ENCODE data around the gene GLG1.
"Not testable (repeated sequence)": the region's sequence is repeated elsewhere in the genome, so short reads cannot be mapped to it uniquely, and the experiment has no call there.

GLG1 gene

DNA sequence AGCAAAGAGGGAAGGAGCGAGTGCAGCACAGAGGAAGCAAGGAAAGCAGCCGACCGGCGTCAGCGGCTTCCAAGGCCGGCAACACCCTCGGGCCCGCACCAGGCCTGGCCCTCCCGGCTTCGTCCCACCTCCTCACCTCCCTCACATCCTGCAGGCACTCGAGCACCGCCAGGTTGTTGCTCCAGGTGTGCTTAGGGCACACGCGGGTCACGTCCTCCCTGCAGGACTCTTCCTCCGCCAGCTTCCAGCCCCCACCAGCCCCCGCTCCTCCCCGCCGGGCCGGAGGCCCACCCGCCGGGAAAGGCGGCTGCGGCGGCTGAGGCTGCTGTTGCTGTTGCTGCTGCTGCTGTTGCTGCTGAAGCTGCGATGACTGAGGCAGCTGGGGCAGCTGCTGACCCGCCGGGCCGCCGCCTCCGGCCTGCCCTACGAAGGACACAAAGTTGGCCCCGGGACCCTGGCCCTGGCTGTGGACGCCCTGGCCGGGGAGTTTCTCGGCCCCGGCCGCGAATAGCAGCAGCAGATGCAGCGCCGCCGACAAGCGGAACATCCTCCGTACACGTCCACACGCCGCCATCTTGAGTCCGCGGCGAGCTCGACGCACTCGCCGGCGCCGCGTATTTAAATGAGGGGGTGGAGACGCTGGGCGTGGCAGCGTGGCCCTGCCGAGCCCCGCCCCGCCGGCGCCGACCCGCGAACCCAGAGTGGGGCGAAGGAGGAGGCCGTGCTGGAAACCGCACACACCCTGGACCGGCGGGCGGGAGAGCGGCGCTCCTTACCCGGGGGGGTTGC, at the start of gene GLG1:
Gene GLG1 (minus strand): TSS at position 594 of the 789 bp plus-strand sequence. CDS start 20 bp downstream, at position 574.
- peak in 55 of 56 donors; percentile 40 to 94 (median 85) for DNase-seq

- no peak for DNase-seq
Measured at GRCh38 chr16:74654536-74655050, 47.7 kb upstream of the GLG1 start.

- DNase-seq, result not testable (repeated sequence)
Measured at GRCh38 chr16:74652883-74653282, 46.0 kb upstream of the GLG1 start.

DNA sequence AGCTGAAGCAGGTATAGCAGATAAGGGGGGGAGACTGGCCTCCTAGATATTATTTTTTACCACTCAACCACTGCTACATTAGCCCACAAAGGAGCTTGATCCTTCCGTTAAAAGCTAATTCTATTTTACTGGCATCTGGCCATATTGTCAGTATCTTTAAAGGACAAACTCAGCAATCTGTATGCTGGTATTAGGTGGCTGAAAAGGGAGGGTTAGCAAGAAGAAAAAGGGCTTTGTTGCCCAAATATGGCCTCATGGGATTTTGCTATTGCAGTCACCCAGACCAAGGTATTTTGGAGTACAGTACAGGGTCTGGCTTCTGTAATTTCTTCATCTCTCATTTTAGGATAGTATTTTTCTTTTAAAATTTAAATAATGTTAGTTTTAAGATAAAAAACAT, 45.3 kb upstream of the GLG1 start:
- DNase-seq, result no peak

GRCh38 chr16:74651841-74652240, 44.9 kb upstream of the GLG1 start:
- no peak for DNase-seq

- DNase-seq, result no peak
Measured at GRCh38 chr16:74650966-74651567, 44.2 kb upstream of the GLG1 start.

GRCh38 chr16:74649839-74650504, 43.1 kb upstream of the GLG1 start:
- no peak for DNase-seq

DNA sequence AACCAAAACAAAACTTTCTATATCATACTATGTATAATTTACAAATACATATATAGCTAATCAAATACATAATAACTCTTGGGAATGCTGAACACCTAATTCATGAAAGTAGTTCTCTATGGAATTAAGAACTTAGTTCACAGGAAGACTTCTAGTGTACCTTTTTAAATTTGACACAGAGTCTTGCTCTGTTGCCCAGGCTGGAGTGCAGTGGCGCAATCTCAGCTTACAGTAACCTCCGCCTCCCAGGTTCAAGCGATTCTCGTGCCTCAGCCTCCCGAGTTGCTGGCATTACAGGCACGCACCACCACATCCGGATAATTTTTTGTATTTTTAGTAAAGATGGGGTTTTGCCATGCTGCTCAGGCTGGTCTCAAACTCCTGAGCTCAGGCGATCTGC, 35.1 kb upstream of the GLG1 start:
- DNase-seq, result no peak

- no peak for DNase-seq
Measured at GRCh38 chr16:74637742-74638453, 31.0 kb upstream of the GLG1 start.

- DNase-seq, result no peak
Measured at GRCh38 chr16:74635303-74635702, 28.4 kb upstream of the GLG1 start.

DNA sequence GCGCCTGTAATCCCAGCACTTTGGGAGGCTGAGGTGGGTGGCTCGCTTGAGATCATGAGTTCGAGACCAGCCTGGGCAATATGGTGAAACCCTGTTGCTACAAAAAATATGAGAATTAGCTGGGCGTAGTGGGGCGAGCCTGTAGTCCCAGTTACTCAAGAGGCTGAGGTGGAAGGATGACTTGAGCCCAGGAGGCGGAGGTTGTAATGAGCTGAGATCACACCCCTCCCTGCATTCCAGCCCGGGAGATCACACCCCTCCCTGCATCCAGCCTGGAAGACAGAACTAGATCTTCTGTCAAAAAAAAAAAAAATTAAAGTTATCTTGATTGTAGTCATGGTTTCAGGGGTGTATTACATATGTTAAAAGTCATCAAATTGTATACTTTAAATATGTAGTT, 26.8 kb upstream of the GLG1 start:
- DNase-seq, result no peak

DNA sequence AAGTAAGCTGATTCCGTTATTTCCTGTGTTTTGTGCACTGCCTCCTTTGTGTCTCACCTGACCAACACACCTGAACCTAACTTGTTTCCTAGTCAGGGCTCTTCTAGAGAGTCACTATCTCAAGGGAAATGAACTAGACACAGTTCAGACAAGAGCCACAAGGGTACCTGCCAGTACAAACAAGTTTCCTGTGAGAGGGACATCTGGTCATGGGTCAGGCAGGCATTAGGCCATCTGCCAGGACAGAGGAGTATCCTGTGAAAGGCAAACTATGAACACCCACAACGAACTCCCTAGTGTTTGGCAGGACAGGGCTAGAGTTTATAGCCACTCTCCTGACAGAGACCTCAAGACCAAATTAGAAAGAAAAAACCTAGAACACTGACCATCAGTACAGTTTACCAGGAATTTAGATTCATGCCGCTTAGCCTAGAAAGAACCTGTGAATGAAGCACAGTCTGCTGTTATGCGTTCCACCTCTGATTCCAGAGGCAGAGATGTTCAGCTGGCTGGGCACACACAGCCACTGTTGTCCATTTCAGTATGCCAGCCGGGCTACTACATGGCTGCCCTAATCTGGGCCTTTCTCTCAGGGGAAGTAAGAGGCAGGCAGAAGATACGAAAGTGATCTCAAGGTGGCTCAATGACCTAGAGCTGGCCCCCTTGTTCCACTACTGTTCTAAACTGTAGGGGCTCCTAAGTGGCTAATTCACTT, 20.7 kb upstream of the GLG1 start:
- DNase-seq, result no peak

DNA sequence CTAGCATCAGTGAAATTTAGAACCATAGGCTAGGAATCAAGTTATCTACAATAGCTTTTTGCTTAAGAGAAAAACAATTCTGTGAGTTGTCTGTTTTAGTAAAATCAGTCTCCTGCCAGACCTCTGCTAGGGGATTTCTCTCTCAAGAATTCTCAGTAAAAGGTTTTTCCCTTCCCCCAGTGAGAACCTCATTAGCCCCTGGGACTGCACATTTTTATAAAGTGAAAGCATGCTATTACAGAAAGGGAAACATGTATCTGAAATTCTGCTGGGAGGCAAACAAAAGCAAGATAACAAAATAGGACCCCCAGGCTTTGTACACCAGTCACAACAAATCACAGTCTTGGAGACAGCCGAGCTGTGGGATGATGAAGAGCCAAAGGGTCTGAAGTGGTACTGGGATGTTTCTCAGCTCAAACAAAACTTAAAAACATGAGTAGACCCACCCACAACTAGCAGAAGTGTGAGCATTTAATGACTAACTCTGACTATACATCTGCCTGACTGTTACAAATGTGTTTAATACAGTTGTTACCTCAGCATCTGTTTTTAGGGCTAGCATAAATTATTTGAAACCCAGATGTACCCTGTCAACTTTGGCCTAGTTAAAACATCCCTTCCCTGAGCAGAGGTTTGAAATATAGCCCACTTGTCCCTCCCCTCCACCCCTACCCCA, 20.0 kb upstream of the GLG1 start:
- no peak for DNase-seq

DNA sequence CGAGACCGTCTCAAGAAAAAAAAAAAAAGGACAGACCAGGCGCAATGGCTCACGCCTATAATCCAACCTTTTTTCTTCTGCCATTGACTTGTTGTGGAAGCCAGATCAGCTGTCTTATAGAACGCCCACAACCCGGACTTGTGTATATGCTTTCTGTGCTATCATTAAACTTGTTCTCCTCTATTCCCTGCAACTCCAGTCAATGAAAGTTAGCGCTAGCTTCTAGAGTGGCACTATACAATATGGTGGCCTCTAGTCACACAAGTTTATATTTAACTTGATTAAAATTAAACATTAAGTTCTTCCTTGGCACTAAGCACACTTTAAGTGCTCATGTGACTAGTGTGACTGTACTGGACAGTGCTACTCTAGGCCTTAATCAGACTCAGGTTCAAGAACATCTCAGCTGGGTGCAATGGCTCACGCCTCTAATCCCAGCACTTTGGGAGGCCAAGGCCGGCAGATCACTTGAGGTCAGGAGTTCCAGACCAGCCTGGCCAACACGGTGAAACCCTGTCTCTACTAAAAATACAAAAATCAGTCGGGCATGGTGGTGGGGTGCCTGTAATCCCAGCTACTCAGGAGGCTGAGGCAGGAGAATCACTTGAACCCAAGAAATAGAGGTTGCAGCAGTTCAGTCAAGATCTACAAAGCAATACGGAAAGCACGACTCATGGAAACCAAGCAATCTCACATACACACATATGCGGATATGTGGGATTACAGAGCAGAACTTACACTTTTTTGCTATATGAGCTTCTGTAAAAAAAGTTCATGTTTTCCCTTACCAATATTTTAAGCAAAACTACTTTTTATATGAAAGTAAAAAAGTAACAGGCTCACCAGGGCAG, 18.8 kb upstream of the GLG1 start:
- no peak for DNase-seq

DNA sequence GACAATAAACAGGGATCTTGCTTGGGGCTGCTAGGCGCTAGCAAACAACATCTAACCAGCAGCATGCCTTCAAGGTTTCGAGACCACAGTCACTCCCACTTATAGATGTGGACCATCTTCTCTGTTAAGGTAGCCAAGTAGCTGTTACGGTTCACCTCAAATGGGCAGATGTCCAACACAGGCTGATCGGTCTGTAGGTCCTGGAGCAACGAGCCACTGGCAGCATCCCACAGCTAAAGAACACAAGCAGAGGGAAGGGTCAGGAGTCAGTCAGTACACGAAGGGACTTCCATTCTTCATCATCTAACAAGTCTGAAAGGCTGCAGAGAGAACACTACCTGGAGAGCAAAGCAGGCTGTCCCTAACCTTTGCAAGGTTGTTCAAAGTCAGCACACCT, 16.9 kb upstream of the GLG1 start:
- DNase-seq, result no peak

- peak in 5 of 56 donors; percentile 1 to 9 (median 2) for DNase-seq
Measured at GRCh38 chr16:74623214-74623838, 16.4 kb upstream of the GLG1 start.

DNA sequence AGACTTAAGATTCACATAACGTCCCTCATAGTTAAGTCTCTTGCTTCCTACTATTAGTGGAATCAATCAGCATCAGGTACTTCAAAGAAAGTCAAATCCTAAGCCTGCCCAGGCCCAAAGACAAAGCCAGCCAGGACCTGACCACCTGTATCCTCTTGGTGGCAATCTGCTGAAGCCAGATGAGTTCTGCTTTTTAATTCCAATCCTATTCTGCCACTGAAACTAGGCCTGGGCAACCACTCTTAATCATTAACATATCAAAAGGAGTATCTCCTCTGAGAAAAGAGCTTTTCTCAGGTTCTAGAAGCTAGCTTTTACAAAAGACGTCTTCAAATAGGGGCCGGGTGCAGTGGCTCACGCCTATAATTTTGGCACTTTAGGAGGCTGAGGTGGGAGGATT, 15.1 kb upstream of the GLG1 start:
- no peak for DNase-seq

DNA sequence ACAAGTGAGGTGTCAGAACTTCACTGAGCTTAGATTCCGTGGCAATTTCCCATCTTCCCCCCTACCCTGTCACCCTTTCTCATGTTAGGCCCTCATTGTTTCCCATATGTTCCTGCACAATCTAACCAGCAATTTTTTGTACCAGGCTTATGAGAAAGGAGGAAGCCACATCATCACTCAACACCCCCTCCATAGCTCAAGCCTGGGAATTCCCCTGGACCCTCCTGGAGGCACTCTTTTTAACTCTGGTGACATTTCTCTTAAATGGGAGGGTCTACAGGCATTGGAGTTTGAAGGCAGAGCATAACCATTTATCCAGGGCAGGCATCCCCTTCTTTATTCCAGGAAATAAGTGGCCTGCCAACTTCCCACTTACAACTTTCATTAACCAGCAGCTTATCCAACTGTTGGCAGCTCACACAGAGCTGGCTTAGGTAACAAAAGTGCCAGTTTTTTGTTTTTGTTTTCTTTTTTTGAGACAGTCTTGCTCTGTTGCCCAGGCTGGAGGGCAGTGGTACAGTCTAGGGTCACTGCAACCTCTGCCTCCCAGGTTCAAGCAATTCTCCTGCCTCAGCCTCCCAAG, 10.4 kb upstream of the GLG1 start:
- DNase-seq, result peak in 4 of 56 donors; percentile 1 to 19 (median 6)
